GM12801 (cell line): ENCODE measurements around the gene SNUPN.

Source experiments
- TF ChIP-seq, protein P1 (sequence below): IDR thresholded peaks from one replicate; pipeline ENCODE4 v1.5.1; 2011; ENCODE audit warnings: control low read depth; ENCODE audit not compliant: insufficient read length; ENCODE audit errors: extremely low read depth

SNUPN gene

GRCh38 chr15:75650908-75651809 is 25.6 kb upstream of the SNUPN start:
- TF ChIP-seq, protein P1, sequence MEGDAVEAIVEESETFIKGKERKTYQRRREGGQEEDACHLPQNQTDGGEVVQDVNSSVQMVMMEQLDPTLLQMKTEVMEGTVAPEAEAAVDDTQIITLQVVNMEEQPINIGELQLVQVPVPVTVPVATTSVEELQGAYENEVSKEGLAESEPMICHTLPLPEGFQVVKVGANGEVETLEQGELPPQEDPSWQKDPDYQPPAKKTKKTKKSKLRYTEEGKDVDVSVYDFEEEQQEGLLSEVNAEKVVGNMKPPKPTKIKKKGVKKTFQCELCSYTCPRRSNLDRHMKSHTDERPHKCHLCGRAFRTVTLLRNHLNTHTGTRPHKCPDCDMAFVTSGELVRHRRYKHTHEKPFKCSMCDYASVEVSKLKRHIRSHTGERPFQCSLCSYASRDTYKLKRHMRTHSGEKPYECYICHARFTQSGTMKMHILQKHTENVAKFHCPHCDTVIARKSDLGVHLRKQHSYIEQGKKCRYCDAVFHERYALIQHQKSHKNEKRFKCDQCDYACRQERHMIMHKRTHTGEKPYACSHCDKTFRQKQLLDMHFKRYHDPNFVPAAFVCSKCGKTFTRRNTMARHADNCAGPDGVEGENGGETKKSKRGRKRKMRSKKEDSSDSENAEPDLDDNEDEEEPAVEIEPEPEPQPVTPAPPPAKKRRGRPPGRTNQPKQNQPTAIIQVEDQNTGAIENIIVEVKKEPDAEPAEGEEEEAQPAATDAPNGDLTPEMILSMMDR: no peak

DNA sequence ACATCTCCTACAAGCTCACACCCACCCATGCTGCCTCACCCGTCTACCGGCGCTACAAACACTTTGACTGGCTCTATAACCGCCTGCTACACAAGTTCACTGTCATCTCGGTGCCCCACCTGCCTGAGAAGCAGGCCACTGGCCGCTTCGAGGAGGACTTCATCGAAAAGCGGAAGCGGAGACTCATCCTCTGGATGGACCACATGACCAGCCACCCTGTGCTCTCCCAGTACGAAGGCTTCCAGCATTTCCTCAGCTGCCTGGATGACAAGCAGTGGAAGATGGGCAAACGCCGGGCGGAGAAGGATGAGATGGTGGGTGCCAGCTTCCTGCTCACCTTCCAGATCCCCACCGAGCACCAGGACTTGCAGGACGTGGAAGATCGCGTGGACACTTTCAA is 24.3 kb upstream of the SNUPN start:
- TF ChIP-seq, protein P1: no peak

DNA sequence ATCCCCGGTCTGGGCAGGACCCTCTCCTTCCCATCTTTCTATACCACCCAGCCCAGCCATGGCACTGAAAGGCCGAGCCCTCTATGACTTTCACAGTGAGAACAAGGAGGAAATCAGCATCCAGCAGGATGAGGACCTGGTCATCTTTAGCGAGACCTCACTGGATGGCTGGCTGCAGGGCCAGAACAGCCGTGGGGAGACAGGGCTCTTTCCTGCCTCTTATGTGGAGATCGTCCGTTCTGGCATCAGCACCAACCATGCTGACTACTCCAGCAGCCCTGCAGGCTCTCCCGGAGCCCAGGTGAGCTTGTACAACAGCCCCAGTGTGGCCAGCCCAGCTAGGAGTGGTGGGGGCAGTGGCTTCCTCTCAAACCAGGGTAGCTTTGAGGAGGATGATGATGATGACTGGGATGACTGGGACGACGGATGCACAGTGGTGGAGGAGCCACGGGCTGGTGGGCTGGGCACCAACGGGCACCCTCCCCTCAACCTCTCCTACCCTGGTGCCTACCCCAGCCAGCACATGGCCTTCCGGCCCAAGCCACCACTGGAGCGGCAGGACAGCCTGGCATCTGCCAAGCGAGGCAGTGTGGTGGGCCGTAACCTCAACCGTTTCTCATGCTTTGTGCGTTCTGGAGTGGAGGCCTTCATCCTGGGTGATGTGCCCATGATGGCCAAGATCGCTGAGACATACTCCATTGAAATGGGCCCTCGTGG is 23.7 kb upstream of the SNUPN start:
- TF ChIP-seq, protein P1: no peak

DNA sequence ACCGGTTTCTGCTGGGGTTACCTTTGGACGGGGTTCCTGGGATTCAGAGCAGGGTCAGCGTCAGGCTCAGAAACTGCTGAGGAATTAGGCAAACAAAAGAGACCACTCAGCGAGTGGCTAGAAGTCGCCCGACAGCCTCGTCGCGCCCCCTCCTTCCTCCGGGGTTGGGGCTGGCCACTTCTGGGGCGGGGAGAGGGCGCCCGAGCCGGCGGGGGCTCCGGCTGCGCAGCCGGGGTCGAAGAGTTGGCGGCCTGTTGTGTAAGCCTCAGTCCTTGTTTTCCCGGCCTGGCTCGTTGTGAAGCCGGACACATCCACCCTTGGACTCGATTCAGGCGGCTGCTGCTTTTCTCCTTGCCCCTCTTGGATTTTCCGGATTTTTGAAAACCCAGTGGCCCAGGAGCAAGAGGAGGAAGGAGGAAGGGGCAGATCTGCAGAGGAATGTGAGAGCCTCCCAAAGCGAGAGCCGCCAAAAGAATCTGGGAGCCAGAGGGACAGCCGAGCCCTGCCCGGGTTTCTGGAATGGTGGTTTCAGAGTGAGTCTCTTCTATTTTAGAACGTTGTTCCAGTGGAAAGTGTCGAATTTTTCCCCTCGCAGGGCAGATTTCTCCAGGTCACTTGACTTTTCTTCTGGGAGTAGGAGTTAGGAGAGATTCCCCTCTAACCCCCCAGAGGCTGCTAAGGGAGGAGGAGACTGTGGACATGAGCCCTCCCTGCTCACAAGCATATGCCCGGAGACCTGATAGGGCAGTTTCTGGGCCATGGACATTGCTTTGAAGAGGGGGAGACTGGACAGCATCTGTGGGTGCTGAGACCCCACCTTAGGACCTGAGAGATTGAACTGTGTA is 22.9 kb upstream of the SNUPN start:
- TF ChIP-seq, protein P1: no peak

DNA sequence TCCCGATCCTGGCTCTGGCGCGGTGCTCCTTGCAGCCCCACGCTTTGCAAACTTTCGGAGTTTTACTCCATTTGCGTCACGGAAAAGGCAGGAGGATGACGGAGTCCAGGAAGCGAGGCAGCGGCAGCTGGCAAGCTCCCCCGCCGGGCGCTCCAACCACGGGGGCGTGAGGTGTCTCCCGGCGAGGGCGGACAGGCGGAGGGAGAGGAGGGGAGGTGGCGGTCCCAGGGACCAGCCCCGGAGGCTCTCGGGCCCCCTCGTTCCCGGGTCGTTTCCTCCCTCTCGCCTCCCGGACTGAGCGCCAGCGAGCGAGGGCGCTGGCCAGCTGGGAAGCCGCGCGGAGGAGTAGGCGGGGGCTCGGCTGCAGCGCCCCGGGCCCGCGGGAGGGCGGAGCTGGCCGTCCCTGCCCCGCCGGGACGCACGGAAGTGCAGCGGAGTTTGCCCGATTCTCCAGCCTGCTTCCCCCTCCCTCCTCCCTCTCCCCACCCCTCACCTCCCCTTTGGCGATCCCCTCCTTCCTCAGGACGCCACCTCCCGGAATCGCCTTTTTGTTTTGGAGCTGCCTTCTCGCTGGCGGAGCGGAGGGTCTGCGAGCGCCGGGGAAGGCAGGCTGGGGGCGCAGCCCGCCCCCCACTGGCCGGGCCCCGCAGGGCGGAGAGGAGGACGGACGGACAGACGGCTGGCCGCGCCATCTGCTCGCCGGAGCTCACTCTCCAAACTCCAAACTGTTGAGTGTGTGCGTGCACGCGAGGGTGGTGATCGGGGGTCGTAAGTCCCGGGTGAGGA is 22.0 kb upstream of the SNUPN start, which contains the start of gene SNX33:
Gene SNX33, plus strand, starts transcription at position 543 of the 786 bp plus-strand sequence. CDS start 1,191 bp downstream, outside the sequence.
- TF ChIP-seq, protein P1: no peak

DNA sequence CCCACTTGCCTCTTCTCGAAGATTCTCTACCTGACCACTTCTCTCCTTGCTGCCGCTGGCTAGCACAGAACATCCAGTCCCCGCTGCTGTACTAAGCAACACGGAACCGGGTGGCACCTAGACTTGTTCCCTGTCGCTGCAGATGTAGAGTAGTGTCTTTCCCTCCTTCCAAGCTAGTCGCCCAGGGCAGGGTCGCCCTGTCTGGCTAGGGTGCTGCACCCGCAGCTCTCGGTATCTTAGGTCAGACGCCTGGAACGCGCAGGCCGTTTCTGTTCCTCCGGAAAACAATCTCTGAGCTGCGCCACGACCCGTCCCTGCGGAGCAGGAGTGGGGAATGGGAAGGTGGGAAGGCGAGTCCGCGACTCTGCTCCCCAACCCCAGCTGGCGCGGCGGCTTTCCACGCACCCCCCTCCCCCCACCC is 21.4 kb upstream of the SNUPN start:
- TF ChIP-seq, protein P1: no peak
